ENCODE measurements around the gene NBEA. TPM values are rescaled to one million over a fixed set of nuclear protein-coding genes. Genes with fewer than 3 reads are reported as not detected.

Gene NBEA
- total RNA-seq, 2 donors from 2014 or later = 2.6 to 3.8 TPM

- Mint-ChIP-seq H3K36me3 (ENCODE audit: low read depth) (no peaks in the 10 kb centered on the region), H3K4me1 (no peaks in the 10 kb centered on the region), H3K4me3 (no peak overlapping the region), H3K27me3 (no peaks in the 10 kb centered on the region), H3K27ac (no peak overlapping the region)
- no peaks in the 10 kb centered on the region for H3K9me3 ChIP-seq (ENCODE audit: control insufficient read depth, low read length, poor library complexity, severe bottlenecking)
- DNase-seq = no peak
- no peak for ATAC-seq
Measured at GRCh38 chr13:35179494-35179893, 237.4 kb downstream of the NBEA start.

GRCh38 chr13:35179920-35180663 is 238.0 kb downstream of the NBEA start:
- Mint-ChIP-seq H3K4me1 (no peaks in the 10 kb centered on the region), H3K36me3 (ENCODE audit: low read depth) (no peaks in the 10 kb centered on the region), H3K27me3 (no peaks in the 10 kb centered on the region), H3K27ac (no peak overlapping the region), H3K4me3 (no peak overlapping the region)
- H3K9me3 ChIP-seq (ENCODE audit: control insufficient read depth, low read length, poor library complexity, severe bottlenecking) = no peaks in the 10 kb centered on the region
- no peak for ATAC-seq
- DNase-seq = no peak

GRCh38 chr13:35190241-35190640 is 248.2 kb downstream of the NBEA start:
- no peaks in the 10 kb centered on the region for H3K27me3 Mint-ChIP-seq
- H3K9me3 ChIP-seq (ENCODE audit: control insufficient read depth, low read length, poor library complexity, severe bottlenecking) = no peaks in the 10 kb centered on the region
- H3K27ac Mint-ChIP-seq = no peak overlapping the region
- H3K36me3 Mint-ChIP-seq (ENCODE audit: low read depth) = no peaks in the 10 kb centered on the region
- DNase-seq (no peak), ATAC-seq (no peak)
- H3K4me1 Mint-ChIP-seq = no peaks in the 10 kb centered on the region
- no peak overlapping the region for H3K4me3 Mint-ChIP-seq

GRCh38 chr13:35191883-35192282 is 249.8 kb downstream of the NBEA start:
- DNase-seq (no peak), ATAC-seq (no peak)
- H3K9me3 ChIP-seq (ENCODE audit: control insufficient read depth, low read length, poor library complexity, severe bottlenecking) = no peaks in the 10 kb centered on the region
- Mint-ChIP-seq H3K36me3 (ENCODE audit: low read depth) (no peaks in the 10 kb centered on the region), H3K4me1 (no peaks in the 10 kb centered on the region), H3K27me3 (no peaks in the 10 kb centered on the region), H3K4me3 (no peak overlapping the region), H3K27ac (no peak overlapping the region)

GRCh38 chr13:35198613-35199200 is 256.6 kb downstream of the NBEA start:
- no peak for ATAC-seq
- H3K4me3 Mint-ChIP-seq = no peak overlapping the region
- H3K9me3 ChIP-seq (ENCODE audit: control insufficient read depth, low read length, poor library complexity, severe bottlenecking) = no peaks in the 10 kb centered on the region
- H3K36me3 Mint-ChIP-seq (ENCODE audit: low read depth) = no peaks in the 10 kb centered on the region
- H3K4me1 Mint-ChIP-seq = no peaks in the 10 kb centered on the region
- DNase-seq = no peak
- H3K27ac Mint-ChIP-seq = no peak overlapping the region
- H3K27me3 Mint-ChIP-seq = no peaks in the 10 kb centered on the region

- H3K4me3 Mint-ChIP-seq = no peak overlapping the region
- no peaks in the 10 kb centered on the region for H3K4me1 Mint-ChIP-seq
- DNase-seq = no peak
- ATAC-seq = no peak
- H3K9me3 ChIP-seq (ENCODE audit: control insufficient read depth, low read length, poor library complexity, severe bottlenecking) = no peaks in the 10 kb centered on the region
- no peaks in the 10 kb centered on the region for H3K36me3 Mint-ChIP-seq (ENCODE audit: low read depth)
- H3K27me3 Mint-ChIP-seq = no peaks in the 10 kb centered on the region
- no peak overlapping the region for H3K27ac Mint-ChIP-seq
Measured at GRCh38 chr13:35208587-35208986, 266.5 kb downstream of the NBEA start.

- Mint-ChIP-seq H3K27me3 (no peaks in the 10 kb centered on the region), H3K36me3 (ENCODE audit: low read depth) (no peaks in the 10 kb centered on the region), H3K27ac (no peak overlapping the region), H3K4me3 (no peak overlapping the region), H3K4me1 (no peaks in the 10 kb centered on the region)
- ATAC-seq = no peak
- no peaks in the 10 kb centered on the region for H3K9me3 ChIP-seq (ENCODE audit: control insufficient read depth, low read length, poor library complexity, severe bottlenecking)
- no peak for DNase-seq
Measured at GRCh38 chr13:35210261-35210660, 268.2 kb downstream of the NBEA start.

- Mint-ChIP-seq H3K4me1 (no peaks in the 10 kb centered on the region), H3K27ac (no peak overlapping the region), H3K36me3 (ENCODE audit: low read depth) (no peaks in the 10 kb centered on the region), H3K4me3 (no peak overlapping the region), H3K27me3 (no peaks in the 10 kb centered on the region)
- no peaks in the 10 kb centered on the region for H3K9me3 ChIP-seq (ENCODE audit: control insufficient read depth, low read length, poor library complexity, severe bottlenecking)
- ATAC-seq = no peak
- no peak for DNase-seq
Measured at GRCh38 chr13:35211949-35212348, 269.9 kb downstream of the NBEA start.

- ATAC-seq (no peak), DNase-seq (no peak)
- no peak overlapping the region for H3K4me3 Mint-ChIP-seq
- no peaks in the 10 kb centered on the region for H3K36me3 Mint-ChIP-seq (ENCODE audit: low read depth)
- no peaks in the 10 kb centered on the region for H3K9me3 ChIP-seq (ENCODE audit: control insufficient read depth, low read length, poor library complexity, severe bottlenecking)
- H3K27ac Mint-ChIP-seq = no peak overlapping the region
- no peaks in the 10 kb centered on the region for H3K4me1 Mint-ChIP-seq
- H3K27me3 Mint-ChIP-seq = no peaks in the 10 kb centered on the region
Measured at GRCh38 chr13:35213911-35214310, 271.8 kb downstream of the NBEA start.

- DNase-seq (no peak), ATAC-seq (no peak)
- no peaks in the 10 kb centered on the region for H3K9me3 ChIP-seq (ENCODE audit: control insufficient read depth, low read length, poor library complexity, severe bottlenecking)
- H3K27ac Mint-ChIP-seq = no peak overlapping the region
- H3K27me3 Mint-ChIP-seq = no peaks in the 10 kb centered on the region
- no peaks in the 10 kb centered on the region for H3K36me3 Mint-ChIP-seq (ENCODE audit: low read depth)
- no peaks in the 10 kb centered on the region for H3K4me1 Mint-ChIP-seq
- no peak overlapping the region for H3K4me3 Mint-ChIP-seq
Measured at GRCh38 chr13:35216131-35216530, 274.1 kb downstream of the NBEA start.

GRCh38 chr13:35219021-35219420 is 277.0 kb downstream of the NBEA start:
- no peak for DNase-seq
- Mint-ChIP-seq H3K27me3 (no peaks in the 10 kb centered on the region), H3K36me3 (ENCODE audit: low read depth) (no peaks in the 10 kb centered on the region), H3K27ac (no peak overlapping the region), H3K4me3 (no peak overlapping the region), H3K4me1 (no peaks in the 10 kb centered on the region)
- H3K9me3 ChIP-seq (ENCODE audit: control insufficient read depth, low read length, poor library complexity, severe bottlenecking) = no peaks in the 10 kb centered on the region
- no peak for ATAC-seq

- Mint-ChIP-seq H3K27me3 (no peaks in the 10 kb centered on the region), H3K36me3 (ENCODE audit: low read depth) (no peaks in the 10 kb centered on the region), H3K4me3 (no peak overlapping the region), H3K27ac (no peak overlapping the region), H3K4me1 (no peaks in the 10 kb centered on the region)
- ATAC-seq (no peak), DNase-seq (no peak)
- H3K9me3 ChIP-seq (ENCODE audit: control insufficient read depth, low read length, poor library complexity, severe bottlenecking) = no peaks in the 10 kb centered on the region
Measured at GRCh38 chr13:35225159-35225558, 283.1 kb downstream of the NBEA start.

- no peak overlapping the region for H3K4me3 Mint-ChIP-seq
- no peak for DNase-seq
- H3K27ac Mint-ChIP-seq = no peak overlapping the region
- H3K36me3 Mint-ChIP-seq (ENCODE audit: low read depth) = no peaks in the 10 kb centered on the region
- H3K9me3 ChIP-seq (ENCODE audit: control insufficient read depth, low read length, poor library complexity, severe bottlenecking) = no peaks in the 10 kb centered on the region
- ATAC-seq = no peak
- H3K27me3 Mint-ChIP-seq = no peaks in the 10 kb centered on the region
- H3K4me1 Mint-ChIP-seq = no peaks in the 10 kb centered on the region
Measured at GRCh38 chr13:35225582-35225981, 283.5 kb downstream of the NBEA start.

GRCh38 chr13:35228536-35228935 is 286.5 kb downstream of the NBEA start:
- H3K9me3 ChIP-seq (ENCODE audit: control insufficient read depth, low read length, poor library complexity, severe bottlenecking) = no peaks in the 10 kb centered on the region
- DNase-seq (no peak), ATAC-seq (no peak)
- no peaks in the 10 kb centered on the region for H3K4me1 Mint-ChIP-seq
- H3K4me3 Mint-ChIP-seq = no peak overlapping the region
- peaks cover 2% of the 10 kb centered on the region for H3K36me3 Mint-ChIP-seq (ENCODE audit: low read depth)
- no peaks in the 10 kb centered on the region for H3K27me3 Mint-ChIP-seq
- H3K27ac Mint-ChIP-seq = no peak overlapping the region

Measured in T-helper 17 cell (primary cell).